ENCODE measurements around the gene AIFM2. TPM values are rescaled to one million over a fixed set of nuclear protein-coding genes. Genes with fewer than 3 reads are reported as not detected.
"Not testable (repeated sequence)": the region's sequence is repeated elsewhere in the genome, so short reads cannot be mapped to it uniquely, and the experiment has no call there.

AIFM2 gene
- 12.2 TPM for total RNA-seq

DNA sequence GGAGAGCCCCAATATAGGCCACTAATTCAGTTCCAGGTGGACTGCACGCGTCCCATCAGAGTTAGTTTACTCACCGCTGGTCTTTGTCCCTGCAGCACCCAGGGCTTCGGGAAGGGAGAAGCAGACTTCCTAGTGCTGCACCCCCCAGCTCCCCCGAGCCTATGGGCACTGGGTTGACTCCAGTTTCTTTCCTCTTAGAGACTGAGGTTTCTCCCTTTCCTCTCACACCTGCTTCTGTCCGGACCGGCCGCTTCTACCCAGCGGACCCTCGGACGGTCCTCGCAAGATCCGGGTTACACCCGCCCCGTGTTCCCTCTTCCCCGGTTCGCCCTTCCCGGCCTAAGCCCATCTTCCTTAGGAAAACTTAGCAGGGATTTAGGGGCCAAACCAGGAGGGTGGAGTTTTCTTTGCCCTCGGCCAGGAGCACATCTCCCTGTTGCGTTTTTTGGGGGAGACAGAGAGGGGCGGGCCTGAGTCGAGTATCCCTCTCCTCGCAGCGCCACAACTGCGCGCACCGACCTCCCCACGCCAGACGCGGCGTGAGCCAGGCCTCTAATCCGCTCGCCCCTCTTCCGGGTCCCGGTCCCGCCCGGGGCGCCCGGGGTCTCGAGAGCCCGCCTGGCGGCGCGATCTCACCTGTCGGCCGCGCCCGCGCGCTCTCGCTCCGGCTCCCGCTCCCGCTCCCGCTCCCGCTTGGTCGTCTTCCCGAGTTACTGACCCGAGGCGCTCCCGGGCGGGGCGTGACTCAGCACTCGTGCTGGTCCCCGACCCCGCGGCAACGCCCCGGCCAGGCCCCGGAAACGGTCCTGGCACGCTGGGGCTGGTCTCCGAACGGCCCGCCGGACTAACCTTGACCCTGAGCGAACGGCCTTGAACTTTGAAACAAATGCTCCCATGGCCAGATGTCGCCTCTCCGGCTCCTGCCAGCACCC is at the start of gene AIFM2:
AIFM2 (minus strand) TSS at position 728 of the 932 bp plus-strand sequence. CDS start 8,741 bp downstream, outside the sequence.
- peak; percentile 68 for DNase-seq (ENCODE audit: low spot score)

DNA sequence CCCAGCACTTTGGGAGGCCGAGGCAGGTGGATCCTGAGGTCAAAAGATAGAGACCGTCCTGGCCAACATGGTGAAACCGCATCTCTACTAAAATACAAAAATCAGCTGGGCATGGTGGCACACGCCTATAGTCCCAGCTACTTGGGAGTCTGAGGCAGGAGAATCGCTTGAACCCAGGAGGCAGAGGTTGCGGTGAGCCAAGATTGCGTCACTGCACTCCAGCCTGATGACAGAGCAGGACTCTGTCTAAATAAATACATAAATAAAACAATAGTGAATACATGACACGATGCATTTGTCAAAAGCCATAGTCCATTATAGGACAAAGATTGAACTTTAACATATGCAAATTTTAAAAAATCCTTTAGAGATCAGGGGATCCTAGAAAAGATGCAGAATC is 46.6 kb upstream of the AIFM2 start:
- DNase-seq (ENCODE audit: low spot score), result not testable (repeated sequence)

DNA sequence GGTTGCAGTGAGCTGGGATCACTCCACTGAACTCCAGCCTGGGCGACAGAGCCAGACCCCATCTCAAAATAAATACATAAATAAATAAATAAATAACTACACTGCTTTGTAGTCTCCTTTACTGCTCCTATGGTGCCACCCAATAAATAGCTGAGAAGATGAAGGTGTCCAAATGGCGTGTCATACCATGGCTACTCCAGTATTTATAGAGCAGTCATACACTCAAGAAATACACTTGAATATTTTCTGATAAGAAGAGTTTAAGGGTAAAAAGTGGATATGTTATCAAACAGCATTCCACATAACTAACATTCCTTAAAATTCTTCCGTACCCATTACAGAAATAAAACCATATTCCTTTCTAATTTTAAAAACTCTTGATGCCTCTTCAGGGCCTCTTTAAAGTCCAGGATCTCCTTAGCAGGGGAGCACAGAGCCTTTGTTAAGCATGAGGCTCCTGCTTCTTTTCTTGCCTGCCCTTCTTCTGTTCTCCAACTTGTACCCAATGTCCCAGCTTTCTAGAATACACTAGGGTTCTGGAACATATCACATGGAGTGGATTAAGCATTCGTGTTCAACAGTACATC is 45.6 kb upstream of the AIFM2 start:
- DNase-seq (ENCODE audit: low spot score), result no peak

DNA sequence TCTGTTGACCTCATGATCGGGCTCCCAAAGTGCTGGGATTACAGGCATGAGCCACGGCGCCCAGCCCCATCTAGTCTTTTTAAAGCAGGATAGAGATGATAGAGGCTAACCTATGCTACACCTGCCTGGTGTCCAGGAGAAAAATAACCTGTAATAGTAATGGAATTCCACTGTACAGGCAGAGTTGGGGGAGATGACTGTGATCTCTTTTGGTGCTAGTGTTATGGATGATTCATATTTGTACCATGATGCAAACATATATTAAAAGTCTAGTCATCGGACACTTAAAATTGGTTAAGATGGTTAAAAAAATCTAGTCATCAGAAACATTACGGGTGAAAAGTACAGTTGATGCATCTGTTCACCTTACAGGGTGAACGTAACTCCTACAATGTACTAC is 43.8 kb upstream of the AIFM2 start:
- DNase-seq (ENCODE audit: low spot score), result no peak

DNA sequence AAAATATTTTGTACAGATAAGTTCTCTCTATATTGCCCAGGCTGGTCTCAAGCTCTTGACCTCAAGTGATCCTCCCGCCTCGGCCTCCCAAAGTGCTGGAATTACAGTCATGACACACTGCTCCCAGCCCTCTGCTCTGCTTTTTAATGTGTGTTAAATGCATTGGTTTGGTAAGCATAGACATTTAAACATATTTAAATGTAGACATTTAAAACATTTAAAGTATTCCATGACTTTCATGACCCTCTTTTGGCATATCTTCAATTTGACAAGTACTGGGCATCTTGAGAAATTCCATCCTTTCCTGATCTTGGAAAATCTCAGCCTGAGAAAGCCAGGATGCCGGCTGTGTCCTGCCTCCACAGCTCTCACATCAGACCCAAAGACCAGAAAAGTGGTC is 42.9 kb upstream of the AIFM2 start:
- DNase-seq (ENCODE audit: low spot score), result no peak

DNA sequence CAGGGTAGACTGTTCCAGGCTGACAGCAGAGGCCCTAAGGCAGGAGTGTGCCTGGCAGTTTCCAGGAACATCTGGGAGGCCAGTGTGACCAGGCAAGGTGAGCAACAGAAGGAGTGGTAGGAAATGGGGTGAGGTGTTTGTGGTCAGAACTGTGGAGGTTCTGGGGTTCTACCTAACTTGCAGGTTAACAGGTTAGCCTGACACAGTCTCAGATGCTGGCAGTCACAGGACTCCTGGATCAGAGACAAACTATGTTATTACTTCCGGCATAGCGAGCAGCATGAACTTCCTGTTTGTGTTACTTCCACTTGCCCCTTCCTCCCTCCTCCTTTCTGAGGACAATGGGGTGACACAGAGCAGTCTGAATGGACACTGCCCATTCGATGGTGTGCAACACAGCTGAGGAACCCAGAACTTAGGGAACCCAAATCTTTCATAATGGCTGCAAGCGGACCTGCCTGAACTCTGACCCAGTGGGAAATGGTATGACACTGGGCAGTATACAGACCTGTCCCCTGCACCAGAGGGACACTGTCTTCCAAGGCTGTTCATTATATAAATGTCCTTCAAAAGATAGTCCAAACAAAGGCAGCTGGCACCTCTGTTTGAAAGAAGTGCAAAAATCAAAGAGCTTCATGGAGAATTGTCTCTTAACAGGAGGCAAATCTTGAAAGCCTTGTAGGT is 41.6 kb upstream of the AIFM2 start:
- DNase-seq (ENCODE audit: low spot score), result peak; percentile 26

DNA sequence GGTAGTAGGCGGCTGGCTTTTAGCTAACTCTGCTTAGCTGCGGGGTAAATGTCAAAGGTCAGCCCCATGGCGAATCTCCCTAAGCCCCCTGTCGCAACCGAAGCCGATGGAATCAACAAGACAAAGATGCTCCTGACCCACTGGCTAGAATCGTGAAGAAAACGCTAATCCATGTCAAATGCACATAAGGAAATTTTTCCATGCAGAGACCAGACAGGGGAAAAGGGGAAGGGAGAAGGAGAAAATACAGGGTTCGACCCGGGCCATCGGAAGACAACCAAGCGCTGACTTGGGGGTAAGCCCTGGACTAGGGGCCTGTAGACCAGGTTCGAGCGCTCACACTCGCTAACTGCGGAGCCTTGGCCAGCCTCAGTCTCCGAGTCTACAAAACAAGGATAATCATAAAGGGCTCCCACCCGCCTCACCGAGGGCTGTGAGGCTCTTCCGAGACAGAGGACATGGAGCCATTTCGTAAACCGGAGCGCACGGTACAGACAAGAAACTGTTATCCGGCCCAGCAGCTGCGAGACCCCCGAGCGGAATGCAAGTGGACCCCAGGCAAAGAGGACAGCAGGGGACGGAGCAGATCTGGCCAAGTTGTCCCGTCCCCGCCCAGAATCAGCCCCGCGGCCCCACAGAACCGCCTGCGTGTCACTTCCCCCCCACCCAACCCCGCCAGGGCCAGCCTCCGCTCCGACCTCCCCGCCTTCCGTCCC is 37.2 kb upstream of the AIFM2 start:
- no peak for DNase-seq (ENCODE audit: low spot score)

DNA sequence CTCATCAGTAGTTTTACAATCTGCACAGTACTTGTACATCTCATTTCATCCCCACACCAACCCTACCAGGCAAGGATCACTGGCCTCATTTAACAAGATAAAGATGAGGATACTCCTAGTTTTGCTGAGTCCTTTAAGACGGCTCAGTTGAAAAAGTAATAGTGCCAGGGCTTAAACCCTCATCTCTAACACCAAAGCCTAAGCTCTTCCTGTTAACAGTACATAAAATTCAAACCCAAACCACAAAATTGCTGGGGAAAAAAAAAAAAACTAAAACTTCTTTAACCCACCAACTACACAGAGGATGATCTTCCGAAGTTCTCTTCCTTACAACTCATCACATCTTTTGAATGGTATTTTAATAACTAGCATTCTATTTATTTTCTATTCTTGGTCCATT is 36.4 kb upstream of the AIFM2 start:
- no peak for DNase-seq (ENCODE audit: low spot score)

DNA sequence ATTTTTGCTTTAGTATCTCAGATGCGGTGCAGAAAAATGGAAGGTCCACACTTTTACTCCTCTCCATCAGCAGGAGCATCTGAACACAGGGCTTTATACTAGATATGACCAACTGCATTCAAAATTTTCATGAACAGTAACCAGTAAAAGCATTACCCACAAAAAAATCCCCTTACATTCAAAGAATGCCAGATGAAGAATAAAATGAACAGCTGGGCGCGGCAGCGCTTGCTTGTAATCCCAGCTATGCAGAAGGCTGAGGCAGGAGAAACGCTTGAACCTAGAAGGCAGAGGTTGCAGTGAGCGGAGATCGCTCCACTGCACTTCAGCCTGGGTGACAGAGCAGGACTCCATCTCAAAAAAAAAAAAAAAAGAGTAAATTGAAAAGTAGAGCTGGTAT is 34.6 kb upstream of the AIFM2 start:
- DNase-seq (ENCODE audit: low spot score), result no peak

DNA sequence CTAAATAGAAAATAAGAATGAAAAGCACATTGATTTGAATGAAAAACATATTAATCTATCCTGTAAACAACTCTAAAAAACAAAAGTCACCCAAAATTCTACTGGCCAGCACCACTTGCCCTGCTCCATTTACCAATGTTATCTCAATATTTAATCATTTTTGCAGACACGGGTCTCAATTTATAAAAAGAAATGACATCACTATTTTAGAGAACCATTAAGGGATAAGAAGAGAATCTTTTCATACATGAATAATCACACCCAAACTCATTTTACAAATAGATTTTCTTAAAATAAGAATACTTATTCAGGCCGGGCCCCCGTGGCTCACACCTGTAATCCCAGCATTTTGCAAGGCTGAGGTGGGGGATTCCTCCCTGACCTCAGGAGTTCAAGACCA is 33.8 kb upstream of the AIFM2 start:
- no peak for DNase-seq (ENCODE audit: low spot score)

DNA sequence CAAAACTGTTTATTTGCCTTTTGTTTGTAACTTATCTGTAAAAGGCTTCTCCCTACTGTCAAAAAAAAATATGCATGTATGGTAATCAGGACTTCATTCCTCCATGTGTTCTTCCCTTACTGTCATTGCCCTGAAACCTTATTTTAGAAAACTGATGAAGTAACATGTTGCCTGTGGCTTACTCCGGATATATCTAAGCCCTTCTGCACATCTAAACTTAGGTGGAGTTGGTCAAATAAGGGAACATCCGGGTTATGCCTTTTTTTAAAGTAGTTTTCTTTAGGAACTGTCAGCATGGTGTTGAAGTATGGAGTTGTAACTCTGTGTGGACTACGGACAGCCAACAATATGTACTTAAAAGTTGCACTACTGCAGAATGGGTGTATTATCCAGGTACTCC is 31.5 kb upstream of the AIFM2 start:
- DNase-seq (ENCODE audit: low spot score), result no peak

DNA sequence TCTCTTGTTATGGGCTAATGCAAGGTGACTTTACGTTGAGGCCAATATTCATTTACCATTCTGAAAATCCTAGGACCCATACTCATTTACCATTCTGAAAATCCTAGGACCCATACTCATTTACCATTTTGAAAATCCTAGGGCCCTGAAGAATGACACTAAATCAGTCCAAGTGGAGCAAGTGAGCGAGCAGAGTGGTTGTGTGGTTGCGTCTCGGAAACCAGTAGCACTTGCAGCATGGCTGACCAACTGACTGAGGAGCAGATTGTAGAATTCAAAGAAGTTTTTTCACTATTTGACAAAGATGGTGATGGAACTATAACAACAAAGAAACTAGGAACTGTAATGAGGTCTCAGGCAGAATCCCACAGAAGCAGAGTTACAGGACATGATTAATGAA is 30.8 kb upstream of the AIFM2 start:
- no peak for DNase-seq (ENCODE audit: low spot score)

DNA sequence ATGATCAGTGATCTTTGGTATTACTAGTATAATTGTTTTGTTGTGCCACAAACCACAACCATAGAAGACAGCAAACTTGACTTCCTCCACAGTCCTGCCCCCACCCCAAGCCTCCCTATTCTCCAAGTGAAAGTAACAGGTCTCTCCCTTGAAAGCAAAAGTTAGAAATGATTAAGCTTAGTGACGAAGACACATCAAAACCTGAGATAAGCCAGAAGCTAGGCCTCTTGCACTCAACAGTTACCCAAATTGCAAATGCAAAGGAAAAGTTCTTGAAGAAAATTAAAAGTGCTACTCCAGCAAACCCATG is 30.2 kb upstream of the AIFM2 start:
- no peak for DNase-seq (ENCODE audit: low spot score)

DNA sequence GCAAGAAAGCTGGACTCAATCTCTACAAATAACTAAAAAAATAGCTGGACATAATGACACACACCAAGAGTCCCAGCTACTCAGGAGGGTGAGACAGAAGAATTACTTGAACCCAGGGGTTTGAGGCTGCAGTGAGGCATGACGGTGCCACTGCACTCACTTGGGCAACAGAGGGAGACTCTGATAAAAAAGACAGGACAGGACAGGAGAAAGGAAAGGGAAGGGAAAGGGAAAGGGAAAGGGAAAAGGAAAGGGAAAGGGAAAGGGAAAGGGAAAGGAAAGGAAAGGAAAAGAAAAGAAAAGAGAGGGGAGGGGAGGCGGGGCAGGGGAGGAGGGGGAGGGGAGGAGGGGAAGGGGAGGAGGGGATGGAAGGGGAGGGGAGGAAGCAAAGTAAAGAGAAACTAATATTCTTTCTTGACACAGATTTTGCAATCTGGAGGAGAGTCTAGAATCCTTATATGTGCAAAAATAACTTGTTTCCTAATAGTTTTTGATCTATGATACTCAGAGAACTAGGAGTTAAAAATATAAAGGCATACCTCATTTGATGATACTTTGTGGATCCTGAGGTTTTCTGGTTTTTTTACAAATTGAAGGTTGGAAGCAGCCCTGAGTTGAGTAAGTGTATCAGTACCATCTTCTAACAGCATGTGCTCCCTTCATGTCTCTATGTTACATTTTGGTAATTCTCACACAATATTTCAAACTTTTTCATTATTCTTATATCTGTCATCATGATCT is 29.7 kb upstream of the AIFM2 start:
- no peak for DNase-seq (ENCODE audit: low spot score)

DNA sequence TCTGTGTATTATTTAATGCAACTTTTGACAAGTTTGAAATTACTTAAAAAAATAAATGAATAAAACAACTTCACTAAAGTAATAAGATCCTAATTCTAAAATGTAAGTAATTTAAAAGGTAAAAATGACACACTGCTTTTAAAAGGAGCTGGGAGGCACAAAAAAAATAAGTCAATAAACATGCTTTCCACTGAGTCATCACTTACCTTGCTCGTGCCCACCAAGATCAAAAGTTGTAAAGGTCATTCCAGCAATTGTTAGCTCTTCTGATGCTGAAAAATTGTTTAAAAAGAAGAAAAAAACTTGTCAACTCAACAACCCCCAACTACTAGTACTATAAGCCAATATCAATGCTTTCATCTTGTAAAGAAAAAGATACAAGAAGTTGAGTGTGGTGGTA is 28.2 kb upstream of the AIFM2 start:
- no peak for DNase-seq (ENCODE audit: low spot score)

DNA sequence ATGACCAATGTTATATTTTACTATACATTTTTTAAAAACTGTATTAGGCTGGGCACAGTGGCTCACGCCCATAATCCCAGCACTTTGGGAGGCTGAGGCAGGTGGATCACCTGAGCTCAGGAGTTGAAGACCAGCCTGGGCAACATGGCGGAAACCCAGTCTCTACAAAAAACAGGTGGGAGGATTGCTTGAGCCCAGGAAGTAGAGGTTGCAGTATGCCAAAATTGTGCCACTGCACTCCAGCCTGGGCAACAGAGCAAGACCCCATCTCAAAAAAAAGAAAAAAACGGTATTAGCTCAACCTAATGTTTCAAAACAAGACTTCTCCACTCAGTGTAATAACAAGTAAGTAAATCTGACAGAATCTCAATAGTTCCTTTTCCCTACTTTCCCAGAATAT is 26.7 kb upstream of the AIFM2 start:
- DNase-seq (ENCODE audit: low spot score), result not testable (repeated sequence)

DNA sequence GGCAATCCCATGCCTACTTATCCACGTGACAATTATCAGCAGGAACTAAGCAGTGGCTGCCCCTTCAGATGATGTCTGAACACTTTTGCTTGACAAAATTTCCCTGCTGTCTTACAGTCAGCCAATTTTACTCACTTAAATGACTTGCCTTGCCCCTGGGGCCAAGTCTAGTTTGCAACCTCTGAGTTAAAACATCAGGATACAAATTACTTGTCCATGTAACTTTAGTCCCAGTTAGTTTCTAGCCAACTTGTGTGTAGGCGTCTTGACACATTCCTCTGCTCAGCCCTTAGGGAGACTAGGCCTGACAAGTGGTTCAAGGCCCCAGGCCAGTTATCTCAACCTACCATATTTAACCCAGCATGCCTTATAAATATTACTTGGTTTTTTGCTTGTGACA is 25.5 kb upstream of the AIFM2 start:
- no peak for DNase-seq (ENCODE audit: low spot score)

DNA sequence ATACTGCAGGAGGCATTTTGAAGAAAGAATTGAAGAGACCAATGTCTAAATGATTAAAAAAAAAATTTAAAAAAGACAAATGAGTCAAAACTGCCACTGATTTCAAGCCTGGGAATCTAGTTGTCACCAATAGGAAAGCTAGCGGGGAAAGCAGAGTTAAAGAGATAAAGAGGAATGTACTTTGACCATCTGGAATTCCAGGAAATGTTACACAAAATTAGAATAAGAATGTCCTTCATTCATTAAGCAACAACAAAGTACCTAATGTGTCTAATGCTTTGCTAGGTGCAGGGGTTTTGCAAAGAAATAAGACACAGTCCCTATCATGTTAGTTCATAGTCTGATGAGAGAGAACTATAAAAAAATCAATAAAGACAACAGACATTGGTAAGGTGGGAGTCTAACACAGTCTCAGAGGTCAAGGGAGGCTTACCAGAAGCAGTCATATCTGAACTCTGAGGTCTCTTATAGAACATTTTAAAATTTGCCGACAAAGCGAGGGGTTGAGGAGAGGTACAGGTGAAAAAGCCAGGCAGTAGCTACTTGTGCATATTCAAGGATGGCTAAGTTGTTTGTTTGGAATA is 22.7 kb upstream of the AIFM2 start:
- DNase-seq (ENCODE audit: low spot score), result no peak

DNA sequence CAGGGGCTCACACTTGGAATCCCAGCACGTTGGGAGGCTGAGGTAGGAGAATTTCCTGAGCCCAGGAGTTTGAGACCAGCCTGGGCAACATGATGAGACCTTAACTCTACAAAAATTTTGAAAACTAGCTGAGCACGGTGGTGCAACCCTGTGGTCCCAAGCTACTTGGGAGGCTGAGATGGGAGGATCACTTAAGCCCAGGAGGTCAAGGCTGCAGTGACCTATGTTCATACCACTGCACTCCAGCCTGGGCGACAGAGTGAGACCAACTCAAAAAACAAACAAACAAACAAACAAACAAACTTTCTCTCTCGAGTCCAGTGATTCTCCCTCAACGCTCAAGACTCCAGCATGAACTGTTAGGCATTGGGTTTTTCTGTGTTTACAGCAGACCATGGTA is 15.9 kb upstream of the AIFM2 start:
- no peak for DNase-seq (ENCODE audit: low spot score)

DNA sequence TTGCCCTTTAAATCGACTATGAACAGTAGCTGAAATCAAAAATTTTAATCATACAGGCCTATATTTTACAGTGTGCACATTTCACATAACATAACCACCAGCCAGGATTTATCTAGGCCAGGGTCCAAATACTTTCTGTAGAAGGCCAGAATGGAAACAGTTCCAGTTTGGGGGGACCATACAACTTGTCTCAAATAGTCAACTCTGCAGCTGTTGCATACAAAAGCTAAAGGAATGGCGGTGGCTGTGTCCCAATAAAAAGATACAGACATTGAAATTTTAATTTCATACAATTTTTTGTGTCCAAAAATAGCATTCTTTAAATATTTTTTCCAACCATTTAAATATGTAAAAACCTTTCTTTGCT is 14.6 kb upstream of the AIFM2 start:
- DNase-seq (ENCODE audit: low spot score), result no peak

Measured in mucosa of gallbladder (tissue), 1 donor.